ENCODE measurements around the gene GNAO1. TPM values are rescaled to one million over a fixed set of nuclear protein-coding genes. Genes with fewer than 3 reads are reported as not detected.

GNAO1 gene
- total RNA-seq, 1 donor from 2014 or later: 1.2 TPM

GRCh38 chr16:56202036-56202435, 10.7 kb downstream of the GNAO1 start:
- Mint-ChIP-seq H3K4me3 (ENCODE audit: unreplicated experiment) (no peak overlapping the region), H3K27ac (ENCODE audit: unreplicated experiment) (no peak overlapping the region), H3K4me1 (ENCODE audit: low read depth) (no peaks in the 10 kb centered on the region), H3K27me3 (ENCODE audit: low read depth) (peaks cover 28% of the 10 kb centered on the region), H3K9me3 (ENCODE audit: low read depth) (no peaks in the 10 kb centered on the region), H3K36me3 (ENCODE audit: low read depth) (no peaks in the 10 kb centered on the region)
- DNase-seq (ENCODE audit: low spot score): no peak
- no peak for TF ChIP-seq CTCF (IDR thresholded peaks at IDR 0.05)

GRCh38 chr16:56203052-56203451, 11.8 kb downstream of the GNAO1 start:
- Mint-ChIP-seq H3K27ac (ENCODE audit: unreplicated experiment) (no peak overlapping the region), H3K4me1 (ENCODE audit: low read depth) (no peaks in the 10 kb centered on the region), H3K9me3 (ENCODE audit: low read depth) (no peaks in the 10 kb centered on the region), H3K27me3 (ENCODE audit: low read depth) (peaks cover 21% of the 10 kb centered on the region), H3K36me3 (ENCODE audit: low read depth) (no peaks in the 10 kb centered on the region), H3K4me3 (ENCODE audit: unreplicated experiment) (no peak overlapping the region)
- TF ChIP-seq CTCF (IDR thresholded peaks at IDR 0.05): peak; percentile 39
- no peak for DNase-seq (ENCODE audit: low spot score)

- Mint-ChIP-seq H3K9me3 (ENCODE audit: low read depth) (peaks cover 8% of the 10 kb centered on the region), H3K27ac (ENCODE audit: unreplicated experiment) (no peak overlapping the region), H3K36me3 (ENCODE audit: low read depth) (no peaks in the 10 kb centered on the region), H3K4me3 (ENCODE audit: unreplicated experiment) (no peak overlapping the region), H3K4me1 (ENCODE audit: low read depth) (no peaks in the 10 kb centered on the region), H3K27me3 (ENCODE audit: low read depth) (peaks cover 18% of the 10 kb centered on the region)
- TF ChIP-seq CTCF (IDR thresholded peaks at IDR 0.05): no peak
- DNase-seq (ENCODE audit: low spot score): no peak
Observed at GRCh38 chr16:56204816-56205215, 13.5 kb downstream of the GNAO1 start.

- Mint-ChIP-seq H3K4me3 (ENCODE audit: unreplicated experiment) (no peak overlapping the region), H3K36me3 (ENCODE audit: low read depth) (no peaks in the 10 kb centered on the region), H3K27ac (ENCODE audit: unreplicated experiment) (no peak overlapping the region), H3K9me3 (ENCODE audit: low read depth) (peaks cover 10% of the 10 kb centered on the region), H3K27me3 (ENCODE audit: low read depth) (peaks cover 24% of the 10 kb centered on the region), H3K4me1 (ENCODE audit: low read depth) (no peaks in the 10 kb centered on the region)
- no peak for TF ChIP-seq CTCF (IDR thresholded peaks at IDR 0.05)
- DNase-seq (ENCODE audit: low spot score): no peak
Observed at GRCh38 chr16:56206951-56207350, 15.7 kb downstream of the GNAO1 start.

DNA sequence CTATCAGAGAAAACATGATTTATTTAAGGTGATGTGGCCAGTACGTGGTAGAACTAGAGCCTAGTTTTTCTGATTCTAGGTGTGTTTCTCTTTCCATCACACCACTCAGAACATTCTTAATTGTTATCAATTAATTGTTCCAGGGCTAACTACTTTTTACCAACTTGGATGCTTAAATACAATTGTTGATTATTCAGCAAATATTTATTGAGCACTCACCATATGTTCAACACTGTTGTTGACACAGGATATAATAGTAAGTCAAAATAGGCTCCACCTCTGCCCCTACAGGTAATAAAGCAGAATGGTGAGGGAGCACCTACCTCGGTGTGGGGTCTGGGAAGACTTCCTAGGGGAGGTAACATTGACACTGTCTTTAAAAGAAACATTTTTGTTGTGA, 16.1 kb downstream of the GNAO1 start:
- no peaks in the 10 kb centered on the region for H3K4me1 Mint-ChIP-seq (ENCODE audit: low read depth)
- peaks cover 10% of the 10 kb centered on the region for H3K9me3 Mint-ChIP-seq (ENCODE audit: low read depth)
- DNase-seq (ENCODE audit: low spot score): no peak
- H3K27me3 Mint-ChIP-seq (ENCODE audit: low read depth): peaks cover 27% of the 10 kb centered on the region
- H3K4me3 Mint-ChIP-seq (ENCODE audit: unreplicated experiment): no peak overlapping the region
- H3K36me3 Mint-ChIP-seq (ENCODE audit: low read depth): no peaks in the 10 kb centered on the region
- TF ChIP-seq CTCF (IDR thresholded peaks at IDR 0.05): no peak
- H3K27ac Mint-ChIP-seq (ENCODE audit: unreplicated experiment): no peak overlapping the region
